ENCODE data around the gene IFITM2. TPM values are rescaled to one million over a fixed set of nuclear protein-coding genes. Genes with fewer than 3 reads are reported as not detected.

The IFITM2 gene
- total RNA-seq, 3 donors from 2014 or later, result 57.2 to 254 (median 111) TPM

GRCh38 chr11:269146-269890 is 38.3 kb upstream of the IFITM2 start:
- Histone ChIP-seq H3K36me3 (ENCODE audit: low read depth) (no peaks in the 10 kb centered on the region), H3K9me3 (no peaks in the 10 kb centered on the region), H3K4me3 (no peak overlapping the region), H3K4me1 (ENCODE audit: low read depth) (no peaks in the 10 kb centered on the region)
- DNase-seq (peak in 1 of 3 donors; percentile 39), ATAC-seq (peak; percentile 56)
- intact Hi-C loops (cut with DNase I, micrococcal nuclease), result no loop called here
- no peak for TF ChIP-seq CTCF (IDR thresholded peaks at IDR 0.05)

DNA sequence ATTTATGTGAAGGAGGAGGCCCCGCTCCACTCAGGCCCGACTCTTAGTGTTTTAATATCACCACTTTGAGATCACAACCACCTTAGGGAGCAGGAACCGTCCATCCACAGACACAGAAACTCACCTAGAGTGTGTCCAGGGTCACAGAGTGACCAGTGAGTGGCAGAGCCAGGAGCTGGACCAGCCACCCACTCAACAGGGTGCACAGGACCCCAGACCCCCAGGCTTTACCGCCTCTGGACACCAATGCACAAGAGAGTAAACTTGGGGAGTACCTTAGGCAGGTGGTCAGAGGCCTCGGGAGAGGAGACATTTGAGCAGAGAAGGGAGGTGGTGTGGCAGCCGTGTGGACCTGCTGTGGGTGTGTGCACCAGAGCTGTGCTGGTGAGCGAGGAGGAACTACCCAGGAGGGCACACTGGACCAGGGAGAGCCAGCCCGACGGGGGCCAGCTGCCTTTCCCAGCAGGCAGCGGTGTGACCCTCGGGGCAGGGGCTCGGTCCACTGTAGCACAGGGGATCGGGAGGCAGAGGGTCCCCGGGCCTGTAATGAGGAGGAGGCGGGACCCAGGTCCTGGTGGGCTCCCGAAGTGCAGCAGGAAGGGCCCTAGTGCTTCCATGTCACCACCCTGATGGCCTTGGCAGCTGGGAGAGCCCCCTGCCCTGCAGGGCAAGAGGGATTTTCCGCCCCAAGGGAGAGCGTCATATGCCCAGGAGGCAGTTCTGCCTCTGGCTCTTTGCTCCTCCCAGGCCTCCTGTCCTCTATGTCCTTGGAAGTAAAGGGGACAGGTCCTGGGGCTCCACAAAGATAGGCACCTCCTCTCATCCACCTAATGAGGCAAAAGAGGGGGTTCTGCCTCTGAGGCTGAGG is 36.9 kb upstream of the IFITM2 start:
- H3K4me1 ChIP-seq (ENCODE audit: low read depth), result no peaks in the 10 kb centered on the region
- no peak overlapping the region for H3K4me3 ChIP-seq
- no peak for TF ChIP-seq CTCF (IDR thresholded peaks at IDR 0.05)
- ATAC-seq (no peak), DNase-seq (peak in 1 of 3 donors; percentile 63)
- H3K36me3 ChIP-seq (ENCODE audit: low read depth), result no peaks in the 10 kb centered on the region
- H3K9me3 ChIP-seq, result no peaks in the 10 kb centered on the region
- intact Hi-C loops (cut with DNase I, micrococcal nuclease), result no loop called here

- H3K4me3 ChIP-seq, result no peak overlapping the region
- no peaks in the 10 kb centered on the region for H3K9me3 ChIP-seq
- H3K36me3 ChIP-seq (ENCODE audit: low read depth), result no peaks in the 10 kb centered on the region
- TF ChIP-seq CTCF (IDR thresholded peaks at IDR 0.05), result no peak
- DNase-seq, result peak in 1 of 3 donors; percentile 39
- intact Hi-C loops (cut with DNase I, micrococcal nuclease), result no loop called here
- H3K4me1 ChIP-seq (ENCODE audit: low read depth), result no peaks in the 10 kb centered on the region
- peak; percentile 24 for ATAC-seq
These were observed 36.3 kb upstream of the IFITM2 start for GRCh38 chr11:271319-271715.

GRCh38 chr11:272195-272930 is 35.3 kb upstream of the IFITM2 start:
- H3K4me3 ChIP-seq, result no peak overlapping the region
- DNase-seq, result peak in 1 of 3 donors; percentile 35
- no peaks in the 10 kb centered on the region for H3K9me3 ChIP-seq

More at GRCh38 chr11:272195-272930, 35.3 kb upstream of the IFITM2 start:
- Histone ChIP-seq H3K4me1 (ENCODE audit: low read depth) (no peaks in the 10 kb centered on the region), H3K36me3 (ENCODE audit: low read depth) (no peaks in the 10 kb centered on the region)
- ATAC-seq, result no peak
- no peak for TF ChIP-seq CTCF (IDR thresholded peaks at IDR 0.05)
- intact Hi-C loops (cut with DNase I, micrococcal nuclease), result no loop called here

Data from mucosa of descending colon (tissue), 3 donors.